K562 (cell line): ENCODE results near the gene FMNL3. TPM values are rescaled to one million over a fixed set of nuclear protein-coding genes. Genes with fewer than 3 reads are reported as not detected.

Experiments
- ATAC-seq: fragments of 200-7000 bp; cut with Tn5 transposase; 3 replicates; pipeline ENCODE4 v1.9.1; 2020; ENCODE audit warnings: moderate library complexity
- BruUV-seq: library from RNA; stranded (reverse); fragments of 400-500 nt; replicated peaks from 2 replicates; lab custom pipeline; 2021; lab: Mats Ljungman, UMichigan
- CTCF ChIA-PET: fragments of 300-600 bp; formaldehyde crosslinking; extraction: SDS; loops from one replicate; lab custom pipeline; 2021; ENCODE audit warnings: low intra/inter-chr PET ratio; lab: Yijun Ruan, JAX
- POLR2A ChIA-PET: fragments of 300-600, 350-650 bp; sonication (Branson Sonifier 250); formaldehyde crosslinking; extraction: SDS; loops from one replicate; lab custom pipeline; 2021; ENCODE audit warnings: antibody characterized with exemption, inconsistent platforms; lab: Yijun Ruan, JAX
- DNase-seq, 4 experiments: peaks; one replicate each; pipeline versions ENCODE4 v3.0.0 to v3.0.0-alpha.2; 2011 to 2018; ENCODE audit warnings: low spot score in 3 of 4, mixed read lengths in 3 of 4; ENCODE audit errors: extremely low read depth in 1 of 4
- FAIRE-seq: peaks from 2 replicates; lab custom pipeline; 2011; peaks lifted over from hg19 to GRCh38; lab: Jason Lieb, UNC
- H2AFZ ChIP-seq: 2 replicates; pipeline ENCODE4 v1.6.0; 2011; ENCODE audit warnings: low read depth, low read length, control low read depth, inconsistent platforms
- H3K27ac ChIP-seq: fragments of 200-600 bp; 3 replicates; pipeline ENCODE4 v1.8.0; 2011; ENCODE audit warnings: low read depth, mild to moderate bottlenecking, control low read depth, inconsistent platforms, low read length, moderate library complexity, mixed read lengths; ENCODE audit errors: extremely low read depth
- H3K27me3 ChIP-seq, 2 experiments: fragments of 300-600 bp in 1 of 2; 2 replicates in 1 of 2; 3 replicates in 1 of 2; pipeline versions ENCODE4 v1.6.0 to v1.8.0; 2011; ENCODE audit warnings: inconsistent platforms in 2 of 2, low read length in 2 of 2, mild to moderate bottlenecking in 1 of 2, mixed read lengths in 1 of 2, moderate library complexity in 1 of 2; ENCODE audit not compliant: control insufficient read depth in 2 of 2, insufficient read depth in 2 of 2
- H3K36me3 ChIP-seq: fragments of 300-600 bp; 3 replicates; pipeline ENCODE4 v1.8.0; 2011; ENCODE audit warnings: mild to moderate bottlenecking, low read length, inconsistent platforms; ENCODE audit not compliant: control insufficient read depth, insufficient read depth
- H3K4me1 ChIP-seq, 2 experiments: fragments of 200-600 bp in 1 of 2; replicated peaks in 1 of 2; 2 replicates in 1 of 2; 3 replicates in 1 of 2; pipeline versions ENCODE4 v1.5.1 to v1.8.0; 2011; ENCODE audit warnings: inconsistent platforms in 2 of 2, low read length in 2 of 2, mild to moderate bottlenecking in 1 of 2, mixed read lengths in 1 of 2, moderate library complexity in 1 of 2; ENCODE audit not compliant: control insufficient read depth in 2 of 2, insufficient read depth in 2 of 2
- H3K4me2 ChIP-seq: 2 replicates; pipeline ENCODE4 v1.6.1; 2011; ENCODE audit warnings: low read length, control low read depth, inconsistent platforms, mixed read lengths; ENCODE audit not compliant: insufficient read depth
- H3K4me3 ChIP-seq: fragments of 200-600 bp; sonication (generic), shearing (Covaris generic); 2 replicates; pipeline ENCODE4 v1.5.1; 2016; ENCODE audit warnings: control low read depth, inconsistent platforms
- H3K79me2 ChIP-seq: fragments of 200-600 bp; 3 replicates; pipeline ENCODE4 v1.8.0; 2011; ENCODE audit warnings: low read length, inconsistent platforms; ENCODE audit not compliant: control insufficient read depth, insufficient read depth
- H3K9ac ChIP-seq, 2 experiments: 2 replicates each; pipeline versions ENCODE4 v1.6.0 to v1.6.1; 2011; ENCODE audit warnings: low read depth in 2 of 2, low read length in 2 of 2, control low read depth in 1 of 2, inconsistent platforms in 1 of 2, mild to moderate bottlenecking in 1 of 2, mixed read lengths in 1 of 2; ENCODE audit not compliant: insufficient read depth in 1 of 2
- H3K9me1 ChIP-seq: one replicate; pipeline ENCODE4 v1.6.0; 2011; ENCODE audit warnings: inconsistent platforms, mild to moderate bottlenecking, low read length, moderate library complexity; ENCODE audit not compliant: control insufficient read depth, insufficient read depth
- H3K9me3 ChIP-seq: replicated peaks from 2 replicates; pipeline ENCODE4 v1.5.1; 2011; ENCODE audit warnings: low read depth, low read length, inconsistent platforms; ENCODE audit not compliant: control insufficient read depth, insufficient read depth
- H4K20me1 ChIP-seq: replicated peaks from 2 replicates; pipeline ENCODE4 v1.6.1; 2011; ENCODE audit warnings: low read length, inconsistent platforms, mixed read lengths; ENCODE audit not compliant: control insufficient read depth, insufficient read depth
- ADNP ChIP-seq: fragments of 200-800 bp; sonication (Bioruptor generic); IDR thresholded peaks from 2 replicates; pipeline ENCODE4 v1.6.1; 2016; ENCODE audit warnings: missing genetic modification characterization, missing compliant biosample characterization
- ARHGAP35 ChIP-seq: fragments of 450-650 bp; IDR thresholded peaks from 2 replicates; pipeline ENCODE4 v1.6.1; 2018; ENCODE audit not compliant: partially characterized antibody
- ATF7 ChIP-seq: fragments of 450-650 bp; IDR thresholded peaks from 2 replicates; pipeline ENCODE4 v1.7.1; 2014; ENCODE audit warnings: mild to moderate bottlenecking, moderate library complexity
- BCOR ChIP-seq: fragments of 450-650 bp; IDR thresholded peaks from 2 replicates; pipeline ENCODE4 v1.6.1; 2016
- CCNT2 ChIP-seq: IDR thresholded peaks from 2 replicates; pipeline ENCODE4 v1.6.1; 2011; ENCODE audit warnings: borderline replicate concordance, low read depth, mild to moderate bottlenecking, moderate library complexity, mixed read lengths, low read length; ENCODE audit not compliant: insufficient read length; ENCODE audit errors: extremely low read depth
- CEBPG ChIP-seq, 3 experiments: fragments of 200-800 bp in 1 of 3; sonication (Bioruptor generic) in 1 of 3; sonication (generic) in 1 of 3; formaldehyde crosslinking in 1 of 3; IDR thresholded peaks in 2 of 3; conservative IDR thresholded peaks in 1 of 3; 2 replicates each; pipeline versions ENCODE4 v1.6.1 to v1.8.0; 2016 to 2022; ENCODE audit warnings: missing compliant biosample characterization in 2 of 3, missing genetic modification characterization in 2 of 3, mild to moderate bottlenecking in 1 of 3, missing genetic modification reagents in 1 of 3
- CREM ChIP-seq: IDR thresholded peaks from 2 replicates; pipeline ENCODE4 v1.6.1; 2014; ENCODE audit warnings: antibody characterized with exemption, low read depth
- EGR1 ChIP-seq: fragments of 450-650 bp; conservative IDR thresholded peaks from 2 replicates; pipeline ENCODE4 v1.6.1; 2017; ENCODE audit warnings: mild to moderate bottlenecking
- HDAC8 ChIP-seq: fragments of 450-650 bp; IDR thresholded peaks from 2 replicates; pipeline ENCODE4 v1.6.1; 2016; ENCODE audit warnings: mild to moderate bottlenecking, missing genetic modification characterization, moderate library complexity, missing compliant biosample characterization
- PHB2 ChIP-seq: fragments of 450-650 bp; IDR thresholded peaks from 2 replicates; pipeline ENCODE4 v1.6.1; 2017; ENCODE audit warnings: low read depth
- RBM14 ChIP-seq: fragments of 200-400 bp; formaldehyde crosslinking; IDR thresholded peaks from 2 replicates; pipeline ENCODE4 v1.6.1; 2018; ENCODE audit warnings: low read depth, mild to moderate bottlenecking, low read length, moderate library complexity, borderline replicate concordance; ENCODE audit not compliant: insufficient read depth
- RBM25 ChIP-seq: fragments of 200-400 bp; formaldehyde crosslinking; IDR thresholded peaks from 2 replicates; pipeline ENCODE4 v1.6.1; 2018; ENCODE audit warnings: low read length, low read depth, moderate library complexity; ENCODE audit not compliant: severe bottlenecking
- SMC3 ChIP-seq: conservative IDR thresholded peaks from 2 replicates; pipeline ENCODE4 v1.6.1; 2011; ENCODE audit warnings: low read depth, low read length, improper control_type of control experiment; ENCODE audit not compliant: insufficient read depth
- ZFX ChIP-seq: sonication (generic); formaldehyde crosslinking; IDR thresholded peaks from 2 replicates; pipeline ENCODE4 v1.8.0; 2022; ENCODE audit warnings: mild to moderate bottlenecking, missing genetic modification reagents, moderate library complexity
- ZNF165 ChIP-seq: fragments of 250-450 bp; sonication (Bioruptor Pico); IDR thresholded peaks from 2 replicates; pipeline ENCODE4 v1.4.0; 2020; ENCODE audit warnings: borderline replicate concordance
- WGBS: fragments of 100-300 bp; shearing (Covaris generic); methylation state at CpG from one replicate; pipeline ENCODE4 v1.1.6; 2016; ENCODE audit warnings: low coverage, mixed read lengths; ENCODE audit not compliant: insufficient coverage; ENCODE audit errors: missing lambda C conversion rate; 5-methylcytosine and 5-hydroxymethylcytosine counted together
- in situ Hi-C: fragments of 300-500 bp; cut with MboI; formaldehyde crosslinking; loops from 4 replicates; pipeline ENCODE4 v1.15.0; 2018; ENCODE audit warnings: inconsistent platforms, mixed read lengths
- intact Hi-C: fragments of 100-400 bp; cut with micrococcal nuclease; formaldehyde crosslinking; loops from 2 replicates; pipeline ENCODE4 v1.14.2; 2022
- polyA plus RNA-seq, 8 experiments: library from polyadenylated mRNA; depleted of rRNA in 4 of 8; stranded (reverse) in 5 of 8; unstranded in 3 of 8; fragments of >200 nt; fragmentation: Nextera tagmentation in 2 of 8; fragmentation: Illumina TruSeq in 1 of 8; extraction: Ambion mirVana in 2 of 8; extraction: Trizol in 1 of 8; gene quantifications; 2 replicates each; pipeline versions ENCODE4 v1.2.1 to v1.2.3, GENCODE V29; 2011 to 2014; ENCODE audit warnings: inconsistent platforms in 1 of 8, missing spikeins in 1 of 8
- total RNA-seq, 7 experiments: library from RNA; depleted of rRNA in 6 of 7; stranded (reverse); fragments of >200 nt in 6 of 7; fragmentation: Illumina TruSeq in 2 of 7; extraction: Trizol in 2 of 7; gene quantifications; 2 replicates each; pipeline versions ENCODE4 v1.2.1 to v1.2.3, GENCODE V29; 2011 to 2021; ENCODE audit warnings: low replicate concordance in 1 of 7
- TF ChIP-seq, protein P1 (sequence below), 2 experiments: IDR thresholded peaks in 1 of 2; conservative IDR thresholded peaks in 1 of 2; 2 replicates each; pipeline ENCODE4 v1.6.1; 2016; ENCODE audit warnings: low read depth in 2 of 2, mild to moderate bottlenecking in 1 of 2, missing compliant biosample characterization in 1 of 2, missing genetic modification characterization in 1 of 2, moderate library complexity in 1 of 2

The FMNL3 gene
- total and polyA plus RNA-seq, 9 of the 15 experiments (the other 6 are each of a cell fraction or from before 2014, with no cell fraction given), result 0.49 to 14.4 (median 6.8) TPM

DNA sequence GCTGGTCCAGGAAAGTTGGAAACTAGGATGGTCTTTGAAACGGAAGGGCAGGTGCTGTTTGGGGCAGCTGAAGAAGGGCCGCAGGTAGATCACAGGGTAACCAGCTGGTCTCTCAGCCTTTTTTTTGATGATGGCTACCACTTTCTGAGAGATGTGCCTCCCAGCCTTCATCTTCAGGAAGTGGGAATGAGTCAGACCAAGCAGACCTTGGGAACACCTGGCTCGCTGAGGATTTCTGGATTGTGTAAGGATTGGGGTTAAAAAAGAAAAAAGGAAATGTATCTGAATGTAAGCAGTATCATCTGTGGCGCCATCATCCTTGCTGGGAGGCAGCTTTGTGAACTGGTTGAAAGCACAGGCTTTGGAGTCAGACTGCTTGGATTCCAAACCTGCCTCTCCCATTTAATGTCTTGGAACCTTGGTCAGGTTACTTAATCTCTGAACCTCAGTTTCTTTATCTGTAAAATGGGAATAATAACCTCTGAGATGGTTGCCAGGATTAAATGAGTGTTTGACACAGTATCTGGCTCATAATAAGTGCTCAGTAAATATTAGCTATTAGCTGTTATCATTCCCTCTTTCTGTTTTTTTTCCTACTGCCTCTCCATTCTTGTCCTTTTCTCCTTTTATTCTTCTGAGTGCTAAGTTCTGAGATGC, 82.2 kb downstream of the FMNL3 start (continued):
- TF ChIP-seq CEBPG (CRISPR knock-in tag; IDR thresholded peaks at IDR 0.05), result no peak
- no peak for TF ChIP-seq CEBPG (tag; conservative IDR thresholded peaks at IDR 0.05 in 1 of 2, IDR thresholded peaks at IDR 0.05 in 1 of 2)
- no peak for TF ChIP-seq ZNF165
- TF ChIP-seq ATF7, result no peak
- TF ChIP-seq BCOR, result peak; percentile 73
- TF ChIP-seq ARHGAP35, result no peak
- no peak for TF ChIP-seq HDAC8 (tag)
- TF ChIP-seq ADNP (tag), result peak; percentile 80
- no peak for TF ChIP-seq RBM14
- TF ChIP-seq PHB2, result no peak
- TF ChIP-seq, all 486 proteins: peak for 4

DNA sequence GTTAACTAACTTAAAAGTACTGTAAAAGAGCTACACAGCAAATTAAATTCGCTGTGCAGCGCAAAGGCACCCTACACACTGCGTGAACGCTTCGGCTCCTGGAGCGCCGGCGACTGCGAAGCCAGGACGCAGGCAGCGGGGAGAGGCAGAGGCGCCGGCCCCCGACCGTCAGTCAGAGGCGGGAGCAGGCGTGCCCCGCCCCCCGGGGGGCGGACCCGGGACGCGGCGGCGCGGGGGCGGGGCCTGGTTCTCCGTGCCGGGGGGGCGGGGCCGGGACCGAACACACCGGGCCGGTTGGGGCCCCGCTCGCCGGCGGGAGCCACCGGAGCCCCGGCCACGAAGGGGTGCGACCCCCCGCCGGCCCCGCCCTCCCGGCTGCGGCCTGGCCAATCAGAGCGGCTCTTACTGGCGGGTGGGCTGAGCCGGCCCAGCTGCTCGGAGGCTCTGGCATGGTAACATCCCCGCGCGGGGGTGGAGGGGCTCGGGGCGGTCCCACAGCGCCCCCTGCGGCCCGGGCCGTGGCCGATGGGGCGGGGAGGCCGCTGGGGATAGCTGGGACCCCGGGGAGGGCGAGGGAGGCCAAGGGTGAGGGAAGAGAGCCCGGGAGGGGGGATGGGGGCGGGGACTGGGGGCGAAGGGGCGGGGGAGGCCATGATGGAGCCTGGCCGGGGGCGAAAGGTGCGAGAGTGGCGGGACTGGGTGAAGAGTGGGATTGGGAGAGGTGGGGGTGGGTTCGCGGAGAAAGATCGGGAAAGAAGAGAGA, 83.9 kb downstream of the FMNL3 start, which contains the start of gene PRPF40B:
TSS of gene PRPF40B (plus strand) at position 420 of the 763 bp plus-strand sequence. CDS start at position 450, 30 bp downstream.
- POLR2A ChIA-PET, result interaction anchor here (0.6 to 1.2 kb wide), 3 partner anchors 19 to 126 kb away, joined by 3 read pairs; partner anchors contain the start of gene TMBIM6
- intact Hi-C loops, result loop anchor here (1.0 kb wide), 2 partner anchors 70 to 265 kb away; no protein-coding TSS in a partner anchor
- Histone ChIP-seq H3K9me3 (no peaks in the 10 kb centered on the region), H3K4me2 (peak within 1 kb of the TSS; percentile 76), H2AFZ (peak within 1 kb of the TSS; percentile 83), H3K9ac (peak within 1 kb of the TSS; percentile 67 to 92), H3K27ac (peak within 1 kb of the TSS; percentile 66), H3K4me1 (peaks cover 15 to 22% of the 10 kb centered on the region in 2 experiments), H3K9me1 (no peaks in the 10 kb centered on the region), H4K20me1 (no peaks in the 10 kb centered on the region), H3K4me3 (peak within 1 kb of the TSS; percentile 46), H3K79me2 (no peaks in the 10 kb centered on the region), H3K36me3 (no peaks in the 10 kb centered on the region), H3K27me3 (no peaks in the 10 kb centered on the region)
- ATAC-seq, result peak; percentile 93
- peak; percentile 91 to 99 (median 99) for DNase-seq
- CTCF ChIA-PET, result no interaction called here
- FAIRE-seq, result peak; percentile 11
- BruUV-seq, result no TSS peak
- 1% methylated on average over 14 of the region's 76 CpGs for WGBS
- in situ Hi-C loops, result no loop called here
- TF ChIP-seq SMC3 (0 out of 2 replicates have a peak, but pooled peaks have one; percentile 9), ZFX (CRISPR knock-in tag) (0 out of 2 replicates have a peak, but pooled peaks have one; percentile 11), RBM25 (peak; percentile 99), EGR1 (peak; percentile 96), CCNT2 (peak; percentile 55), CREM (0 out of 2 replicates have a peak, but pooled peaks have one; percentile 15)
- TF ChIP-seq, protein P1, sequence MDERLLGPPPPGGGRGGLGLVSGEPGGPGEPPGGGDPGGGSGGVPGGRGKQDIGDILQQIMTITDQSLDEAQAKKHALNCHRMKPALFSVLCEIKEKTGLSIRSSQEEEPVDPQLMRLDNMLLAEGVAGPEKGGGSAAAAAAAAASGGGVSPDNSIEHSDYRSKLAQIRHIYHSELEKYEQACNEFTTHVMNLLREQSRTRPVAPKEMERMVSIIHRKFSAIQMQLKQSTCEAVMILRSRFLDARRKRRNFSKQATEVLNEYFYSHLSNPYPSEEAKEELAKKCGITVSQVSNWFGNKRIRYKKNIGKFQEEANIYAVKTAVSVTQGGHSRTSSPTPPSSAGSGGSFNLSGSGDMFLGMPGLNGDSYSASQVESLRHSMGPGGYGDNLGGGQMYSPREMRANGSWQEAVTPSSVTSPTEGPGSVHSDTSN (CRISPR knock-in tag; IDR thresholded peaks at IDR 0.05; ENCODE audit: low read depth), result 0 out of 2 replicates have a peak, but pooled peaks have one; percentile 10
- TF ChIP-seq, protein P1 (tag; conservative IDR thresholded peaks at IDR 0.05; ENCODE audit: low read depth), result no peak
